Measurements from ENCODE around the gene RAB6D. TPM values are rescaled to one million over a fixed set of nuclear protein-coding genes. Genes with fewer than 3 reads are reported as not detected.

Gene RAB6D
- polyA plus RNA-seq, 3 donors: not detected

DNA sequence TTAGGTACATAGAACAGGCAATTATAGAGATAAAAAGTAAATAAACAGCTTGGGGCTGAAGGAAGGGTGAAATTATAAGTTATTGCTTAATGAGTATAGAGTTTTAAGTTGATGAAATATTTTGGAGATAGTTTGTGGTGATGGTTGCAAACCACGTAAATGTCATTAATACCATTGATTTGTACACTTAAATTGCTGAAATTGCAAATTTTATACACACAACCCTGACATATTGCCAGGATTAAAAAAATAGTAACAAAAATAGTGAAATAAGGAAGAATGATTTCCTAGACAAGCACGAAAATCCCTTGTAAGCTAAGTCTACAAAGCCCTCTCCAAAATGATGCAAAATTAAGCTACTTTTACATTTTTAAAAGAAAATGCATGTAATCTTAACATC is 46.2 kb upstream of the RAB6D start:
- Mint-ChIP-seq H3K9me3 (no peaks in the 10 kb centered on the region), H3K4me1 (peaks cover 1% of the 10 kb centered on the region), H3K27ac (no peak overlapping the region), H3K36me3 (no peaks in the 10 kb centered on the region), H3K4me3 (no peak overlapping the region), H3K27me3 (ENCODE audit: low read depth in 3 of 3) (peaks cover 0 to 17% (median 17%) of the 10 kb centered on the region in 3 donors)
- DNase-seq: no peak
- no peak overlapping the region for H3K27ac ChIP-seq (ENCODE audit: low read depth in 1 of 2, low read length in 2 of 2)
- H3K9me3 ChIP-seq (replicated peaks in 1 of 2; ENCODE audit: control insufficient read depth in 1 of 2, insufficient read depth in 1 of 2, low read length in 2 of 2): no peaks in the 10 kb centered on the region
- no peak overlapping the region for H2AFZ ChIP-seq (ENCODE audit: insufficient read depth, low read depth, low read length, poor library complexity, severe bottlenecking)
- H3K36me3 ChIP-seq (replicated peaks in 1 of 2; ENCODE audit: control insufficient read depth in 1 of 2, insufficient read depth in 2 of 2, low read length in 2 of 2): no peaks in the 10 kb centered on the region
- intact Hi-C loops (cut with micrococcal nuclease): no loop called here
- H3K4me1 ChIP-seq (ENCODE audit: control insufficient read depth in 1 of 2, insufficient read depth in 2 of 2, low read length in 2 of 2): no peaks in the 10 kb centered on the region
- H3K9ac ChIP-seq (ENCODE audit: insufficient read depth, low read length, poor library complexity, severe bottlenecking): no peak overlapping the region
- no peaks in the 10 kb centered on the region for H3K79me2 ChIP-seq (ENCODE audit: insufficient read depth, low read length)
- no peak overlapping the region for H3K4me2 ChIP-seq (replicated peaks; ENCODE audit: extremely low read depth, low read length, poor library complexity, severe bottlenecking)
- no peaks in the 10 kb centered on the region for H4K20me1 ChIP-seq (ENCODE audit: insufficient read depth, low read length)
- no CpG with 5 or more reads among the region's 2 CpGs for WGBS (ENCODE audit: insufficient coverage)
- peaks cover 0 to 9% of the 10 kb centered on the region in 2 donors for H3K27me3 ChIP-seq (ENCODE audit: control insufficient read depth in 2 of 2, insufficient read depth in 2 of 2, low read length in 2 of 2)
- TF ChIP-seq, protein P1, sequence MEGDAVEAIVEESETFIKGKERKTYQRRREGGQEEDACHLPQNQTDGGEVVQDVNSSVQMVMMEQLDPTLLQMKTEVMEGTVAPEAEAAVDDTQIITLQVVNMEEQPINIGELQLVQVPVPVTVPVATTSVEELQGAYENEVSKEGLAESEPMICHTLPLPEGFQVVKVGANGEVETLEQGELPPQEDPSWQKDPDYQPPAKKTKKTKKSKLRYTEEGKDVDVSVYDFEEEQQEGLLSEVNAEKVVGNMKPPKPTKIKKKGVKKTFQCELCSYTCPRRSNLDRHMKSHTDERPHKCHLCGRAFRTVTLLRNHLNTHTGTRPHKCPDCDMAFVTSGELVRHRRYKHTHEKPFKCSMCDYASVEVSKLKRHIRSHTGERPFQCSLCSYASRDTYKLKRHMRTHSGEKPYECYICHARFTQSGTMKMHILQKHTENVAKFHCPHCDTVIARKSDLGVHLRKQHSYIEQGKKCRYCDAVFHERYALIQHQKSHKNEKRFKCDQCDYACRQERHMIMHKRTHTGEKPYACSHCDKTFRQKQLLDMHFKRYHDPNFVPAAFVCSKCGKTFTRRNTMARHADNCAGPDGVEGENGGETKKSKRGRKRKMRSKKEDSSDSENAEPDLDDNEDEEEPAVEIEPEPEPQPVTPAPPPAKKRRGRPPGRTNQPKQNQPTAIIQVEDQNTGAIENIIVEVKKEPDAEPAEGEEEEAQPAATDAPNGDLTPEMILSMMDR (IDR thresholded peaks at IDR 0.05): no peak
- no peak overlapping the region for H3K4me3 ChIP-seq (replicated peaks in 1 of 3; ENCODE audit: low read depth in 2 of 3, low read length in 3 of 3)

DNA sequence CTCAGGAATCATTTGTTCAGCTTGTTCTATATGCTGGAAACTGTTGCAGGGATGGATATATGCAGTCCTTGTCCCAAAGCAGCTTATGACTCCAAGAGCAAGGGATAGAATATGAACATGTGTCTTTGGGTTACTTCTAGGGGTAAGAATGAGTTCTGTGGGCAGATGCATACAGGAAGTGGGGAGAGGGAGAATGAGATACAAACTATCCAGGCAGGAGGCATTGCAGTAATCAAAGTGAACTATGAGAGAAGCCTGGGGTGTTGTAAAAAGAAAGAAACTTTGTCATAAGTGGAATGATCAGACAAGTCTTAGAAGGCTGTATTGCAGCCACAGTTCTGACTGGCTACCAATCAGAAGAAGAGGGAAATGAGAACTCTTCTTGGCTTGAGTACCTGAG is 44.8 kb upstream of the RAB6D start:
- no peaks in the 10 kb centered on the region for H3K9me3 ChIP-seq (replicated peaks in 1 of 2; ENCODE audit: control insufficient read depth in 1 of 2, insufficient read depth in 1 of 2, low read length in 2 of 2)
- H4K20me1 ChIP-seq (ENCODE audit: insufficient read depth, low read length): no peaks in the 10 kb centered on the region
- Mint-ChIP-seq H3K27ac (no peak overlapping the region), H3K36me3 (no peaks in the 10 kb centered on the region), H3K4me3 (no peak overlapping the region), H3K27me3 (ENCODE audit: low read depth in 3 of 3) (peaks cover 0 to 15% (median 14%) of the 10 kb centered on the region in 3 donors), H3K4me1 (peaks cover 1% of the 10 kb centered on the region), H3K9me3 (no peaks in the 10 kb centered on the region)
- H3K4me1 ChIP-seq (ENCODE audit: control insufficient read depth in 1 of 2, insufficient read depth in 2 of 2, low read length in 2 of 2): no peaks in the 10 kb centered on the region
- DNase-seq: no peak
- intact Hi-C loops (cut with micrococcal nuclease): no loop called here
- H3K9ac ChIP-seq (ENCODE audit: insufficient read depth, low read length, poor library complexity, severe bottlenecking): no peak overlapping the region
- no peaks in the 10 kb centered on the region for H3K36me3 ChIP-seq (replicated peaks in 1 of 2; ENCODE audit: control insufficient read depth in 1 of 2, insufficient read depth in 2 of 2, low read length in 2 of 2)
- no peak overlapping the region for H2AFZ ChIP-seq (ENCODE audit: insufficient read depth, low read depth, low read length, poor library complexity, severe bottlenecking)
- H3K27me3 ChIP-seq (ENCODE audit: control insufficient read depth in 2 of 2, insufficient read depth in 2 of 2, low read length in 2 of 2): peaks cover 0 to 9% of the 10 kb centered on the region in 2 donors
- H3K27ac ChIP-seq (ENCODE audit: low read depth in 1 of 2, low read length in 2 of 2): no peak overlapping the region
- H3K79me2 ChIP-seq (ENCODE audit: insufficient read depth, low read length): no peaks in the 10 kb centered on the region
- no peak overlapping the region for H3K4me2 ChIP-seq (replicated peaks; ENCODE audit: extremely low read depth, low read length, poor library complexity, severe bottlenecking)
- TF ChIP-seq, protein P1 (IDR thresholded peaks at IDR 0.05): no peak
- H3K4me3 ChIP-seq (replicated peaks in 1 of 3; ENCODE audit: low read depth in 2 of 3, low read length in 3 of 3): no peak overlapping the region
